NCI-H1436 treated with DMSO at 0.1 percent for 48 hours (cell line): ENCODE data around the gene PRKAR1B.

Experiments
- DNase-seq: peaks from one replicate; lab custom pipeline; 2025; lab: John Stamatoyannopoulos, UW

Gene PRKAR1B

GRCh38 chr7:602341-603141, 124.5 kb downstream of the PRKAR1B start:
- no peak for DNase-seq

- DNase-seq: no peak
These were observed 125.3 kb downstream of the PRKAR1B start for GRCh38 chr7:601595-602340.

GRCh38 chr7:601036-601594, 126.0 kb downstream of the PRKAR1B start:
- no peak for DNase-seq

DNA sequence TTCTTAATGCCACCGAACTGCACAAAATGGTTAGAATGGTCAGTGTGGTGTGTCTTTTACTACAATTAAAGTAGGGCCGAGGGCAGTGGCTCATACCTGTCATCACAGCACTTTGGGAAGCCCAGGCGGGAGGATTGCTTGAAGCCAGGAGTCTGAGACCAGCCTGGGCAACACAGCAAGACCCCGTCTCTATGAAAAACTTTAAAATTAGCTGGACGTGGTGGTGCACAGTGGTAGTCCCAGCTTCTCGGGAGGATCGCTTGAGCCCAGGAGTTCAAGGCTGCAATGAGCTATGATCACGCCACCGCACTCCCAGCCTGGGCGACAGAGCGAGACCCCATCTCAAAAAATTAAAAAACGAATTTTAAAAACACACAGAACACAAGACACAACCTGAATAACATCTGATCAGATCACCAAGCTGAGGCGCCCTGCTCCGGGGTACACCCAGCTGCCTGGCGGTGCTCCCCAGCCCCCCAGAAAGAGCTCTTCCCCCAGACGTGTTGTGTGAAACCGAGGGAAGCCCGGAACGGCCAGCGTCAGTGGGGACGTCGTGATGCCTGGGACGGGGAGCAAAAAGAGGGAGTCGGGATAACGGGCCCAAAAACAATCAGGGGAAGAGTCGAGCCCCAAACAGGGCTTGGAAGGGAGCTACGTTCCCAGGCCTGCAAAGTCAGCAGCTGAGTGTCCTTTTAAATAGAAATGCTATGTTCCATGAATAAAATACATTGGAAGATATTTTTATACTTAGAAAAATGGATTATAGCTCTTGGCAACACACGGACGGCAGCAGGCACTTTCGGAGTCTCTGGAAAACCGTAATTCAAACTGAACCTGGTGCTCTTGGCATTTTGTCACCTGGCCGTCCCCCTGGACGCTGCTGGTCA, 126.7 kb downstream of the PRKAR1B start:
- no peak for DNase-seq

- DNase-seq: no peak
These were observed 128.2 kb downstream of the PRKAR1B start for GRCh38 chr7:598899-599298.

DNA sequence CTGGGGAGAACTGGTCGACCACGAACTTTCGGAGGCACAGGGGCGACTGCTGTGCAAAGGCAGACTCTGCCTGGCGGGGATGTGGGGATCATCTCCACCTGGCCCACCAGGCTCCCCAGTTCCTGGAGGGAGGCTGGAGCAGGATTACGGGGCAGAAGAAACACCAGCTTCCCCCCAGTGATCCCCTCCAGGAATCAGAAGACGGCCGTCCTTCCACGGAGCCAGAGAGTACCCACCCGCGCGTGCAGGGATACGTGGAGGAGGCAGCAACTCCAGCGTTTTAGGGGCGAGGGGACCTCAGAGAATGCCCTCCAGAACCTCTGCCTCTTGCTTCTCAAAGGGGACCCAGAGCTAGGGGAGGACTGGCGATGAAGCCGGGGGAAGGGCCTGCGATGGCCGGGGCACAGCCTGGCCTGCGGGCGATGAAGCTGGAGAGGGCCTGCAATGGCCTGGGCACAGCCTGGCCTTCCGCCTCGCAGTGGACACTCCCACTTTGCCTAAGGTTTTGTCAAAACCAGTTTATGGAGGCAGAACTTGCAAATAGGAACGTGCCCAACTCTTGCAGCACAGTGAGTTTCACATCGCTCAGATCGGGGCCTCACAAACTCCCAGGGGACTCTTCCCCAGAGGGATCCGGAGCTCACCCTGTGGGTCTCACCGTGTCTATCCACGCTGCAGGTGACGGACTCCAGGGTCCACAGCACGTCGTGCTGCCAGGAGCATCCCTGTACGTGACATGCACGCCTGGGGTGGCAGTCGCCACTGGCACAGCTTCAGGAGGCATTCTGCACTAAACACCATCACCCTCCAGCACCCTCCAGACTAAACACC, 129.5 kb downstream of the PRKAR1B start:
- DNase-seq: no peak

GRCh38 chr7:596819-597182, 130.3 kb downstream of the PRKAR1B start:
- DNase-seq: no peak

DNA sequence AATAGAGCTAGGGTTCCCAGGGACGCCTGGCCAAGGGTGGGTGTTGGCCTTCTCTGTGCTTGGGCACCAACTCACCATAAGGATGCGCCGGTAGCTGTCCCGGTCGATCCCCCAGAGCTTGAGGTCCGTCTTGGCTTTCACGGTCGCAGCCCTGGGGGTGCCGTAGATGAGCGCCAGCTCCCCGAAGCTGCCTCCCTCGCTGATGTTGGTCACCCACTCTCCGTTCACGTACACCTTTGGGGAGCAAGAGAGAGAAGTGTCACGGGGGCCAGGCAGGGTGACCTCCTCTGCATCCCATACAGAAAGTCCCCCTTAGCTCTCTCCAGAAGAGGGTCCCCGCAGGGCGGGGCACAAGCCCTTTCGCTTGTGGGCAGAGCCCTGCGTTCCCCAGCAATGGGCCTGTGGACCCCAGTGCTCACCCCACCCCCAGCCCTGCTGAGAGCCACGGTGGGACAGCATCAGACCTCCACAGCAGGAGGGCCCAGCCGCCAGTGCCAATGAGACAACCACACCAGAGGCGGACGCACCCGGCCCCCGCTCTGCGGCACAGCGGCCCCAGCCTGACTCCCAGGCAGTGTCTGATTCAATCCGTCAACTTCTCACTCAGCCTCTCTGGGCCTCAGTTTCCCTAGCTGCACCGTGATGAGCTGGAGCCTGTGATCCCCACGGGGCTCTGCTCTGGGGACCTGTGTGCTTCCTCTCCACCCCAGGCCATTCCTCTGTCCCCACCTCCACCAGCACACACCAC, 130.8 kb downstream of the PRKAR1B start:
- DNase-seq: no peak

DNA sequence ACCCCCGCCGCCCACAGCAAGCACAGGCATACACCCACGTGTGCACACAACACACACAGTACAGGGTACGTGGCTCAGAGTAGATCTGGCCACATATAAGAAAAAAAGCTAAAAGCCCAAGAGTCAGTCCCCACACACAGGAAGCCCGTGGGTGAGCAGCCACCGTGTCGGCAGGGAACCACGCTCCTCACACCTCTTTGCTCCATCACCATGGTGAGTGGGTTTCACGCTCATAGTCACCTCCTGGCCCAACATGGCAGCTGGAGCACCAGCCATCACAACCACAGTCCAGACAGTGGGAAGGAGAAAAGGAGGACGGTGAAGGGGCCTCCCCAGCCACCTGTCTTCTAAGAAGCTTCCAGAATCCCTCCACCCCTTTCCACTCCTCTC, 131.5 kb downstream of the PRKAR1B start:
- no peak for DNase-seq

- no peak for DNase-seq
These were observed 132.0 kb downstream of the PRKAR1B start for GRCh38 chr7:594920-595620.

GRCh38 chr7:594212-594913, 132.7 kb downstream of the PRKAR1B start:
- no peak for DNase-seq

- DNase-seq: no peak
These were observed 133.6 kb downstream of the PRKAR1B start for GRCh38 chr7:593324-594115.

- DNase-seq: no peak
These were observed 135.0 kb downstream of the PRKAR1B start for GRCh38 chr7:591856-592628.

GRCh38 chr7:590731-591551, 136.1 kb downstream of the PRKAR1B start:
- DNase-seq: no peak

GRCh38 chr7:589781-590575, 137.1 kb downstream of the PRKAR1B start:
- DNase-seq: no peak

DNA sequence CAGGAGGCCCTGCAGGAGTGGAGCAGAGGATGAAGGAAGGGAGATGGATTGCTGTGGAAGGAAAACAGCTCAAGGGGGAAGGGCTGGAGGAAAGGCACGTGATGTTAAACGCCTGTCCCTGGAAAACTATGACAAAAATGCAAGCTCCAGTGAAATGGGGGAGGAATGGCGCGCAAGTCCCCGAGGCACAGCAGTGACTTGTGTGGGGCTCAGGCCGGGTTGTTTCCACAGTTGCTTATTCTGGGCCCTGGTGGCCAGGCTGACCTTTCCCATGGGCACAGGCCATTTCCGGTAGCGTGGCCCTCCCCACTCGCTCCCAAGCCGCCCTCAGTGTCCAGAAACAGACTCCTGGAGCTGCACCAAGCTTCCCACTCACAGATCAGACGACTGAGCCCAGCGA, 139.3 kb downstream of the PRKAR1B start:
- DNase-seq: no peak
